DND-41 (cell line): ENCODE measurements around the gene PABPN1L.

ENCODE experiments used
- EZH2 ChIP-seq: IDR thresholded peaks from 3 replicates; pipeline ENCODE4 v1.6.1; 2012; ENCODE audit warnings: borderline replicate concordance, low read depth, mild to moderate bottlenecking, moderate library complexity, low read length, inconsistent platforms; ENCODE audit not compliant: severe bottlenecking
- TF ChIP-seq, protein P1 (sequence below): IDR thresholded peaks from 2 replicates; pipeline ENCODE4 v1.5.1; 2012; ENCODE audit warnings: borderline replicate concordance, low read length, moderate library complexity, mild to moderate bottlenecking; ENCODE audit not compliant: poor library complexity, severe bottlenecking; ENCODE audit errors: extremely low read depth

DNA sequence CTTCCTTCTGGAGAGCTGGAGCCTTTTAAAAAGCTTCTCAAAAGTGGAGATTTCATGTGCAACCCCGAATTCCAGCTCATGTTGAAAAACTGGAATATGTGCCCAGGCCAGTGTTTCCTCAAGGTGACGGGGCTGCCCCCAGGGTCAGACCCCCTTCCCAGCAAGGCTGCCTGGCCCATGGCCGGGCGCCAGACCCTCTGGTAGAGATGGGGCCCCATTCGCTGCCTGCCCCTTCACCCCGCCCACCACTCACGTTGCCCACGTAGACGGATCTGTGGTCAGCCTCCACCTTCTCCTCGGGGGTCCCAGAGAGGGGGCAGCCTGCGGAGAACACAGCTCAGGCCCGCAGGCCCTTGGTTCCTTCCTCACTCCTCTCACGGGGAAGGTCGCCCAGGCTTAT lies 1.1 kb downstream of the PABPN1L start:
- TF ChIP-seq, protein P1, sequence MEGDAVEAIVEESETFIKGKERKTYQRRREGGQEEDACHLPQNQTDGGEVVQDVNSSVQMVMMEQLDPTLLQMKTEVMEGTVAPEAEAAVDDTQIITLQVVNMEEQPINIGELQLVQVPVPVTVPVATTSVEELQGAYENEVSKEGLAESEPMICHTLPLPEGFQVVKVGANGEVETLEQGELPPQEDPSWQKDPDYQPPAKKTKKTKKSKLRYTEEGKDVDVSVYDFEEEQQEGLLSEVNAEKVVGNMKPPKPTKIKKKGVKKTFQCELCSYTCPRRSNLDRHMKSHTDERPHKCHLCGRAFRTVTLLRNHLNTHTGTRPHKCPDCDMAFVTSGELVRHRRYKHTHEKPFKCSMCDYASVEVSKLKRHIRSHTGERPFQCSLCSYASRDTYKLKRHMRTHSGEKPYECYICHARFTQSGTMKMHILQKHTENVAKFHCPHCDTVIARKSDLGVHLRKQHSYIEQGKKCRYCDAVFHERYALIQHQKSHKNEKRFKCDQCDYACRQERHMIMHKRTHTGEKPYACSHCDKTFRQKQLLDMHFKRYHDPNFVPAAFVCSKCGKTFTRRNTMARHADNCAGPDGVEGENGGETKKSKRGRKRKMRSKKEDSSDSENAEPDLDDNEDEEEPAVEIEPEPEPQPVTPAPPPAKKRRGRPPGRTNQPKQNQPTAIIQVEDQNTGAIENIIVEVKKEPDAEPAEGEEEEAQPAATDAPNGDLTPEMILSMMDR, result no peak
- TF ChIP-seq EZH2, result no peak
